HG02852 (cell line): Measurements from ENCODE around the gene FAM118A.
"Not testable (repeated sequence)": the region's sequence is repeated elsewhere in the genome, so short reads cannot be mapped to it uniquely, and the experiment has no call there.

Experiments used
- ATAC-seq: cut with Tn5 transposase; IDR thresholded peaks from one replicate; pipeline ENCODE4 v1.9.1; 2021; ENCODE audit warnings: mild to moderate bottlenecking, moderate library complexity; ENCODE audit not compliant: unreplicated experiment

Gene FAM118A

GRCh38 chr22:45281010-45281409 lies 28.7 kb upstream of the FAM118A start:
- no peak for ATAC-seq

- no peak for ATAC-seq
These were observed 24.9 kb upstream of the FAM118A start, which contains the start of gene UPK3A for GRCh38 chr22:45284705-45285262. UPK3A (plus strand) TSS chr22:45284949; CDS start chr22:45285014, 65 bp downstream.

- no peak for ATAC-seq
These were observed 24.3 kb upstream of the FAM118A start for GRCh38 chr22:45285263-45286058.

GRCh38 chr22:45286854-45287551 lies 22.7 kb upstream of the FAM118A start:
- ATAC-seq, result no peak

GRCh38 chr22:45290410-45290936 lies 19.3 kb upstream of the FAM118A start:
- ATAC-seq, result no peak

GRCh38 chr22:45291061-45291930 lies 18.4 kb upstream of the FAM118A start:
- no peak for ATAC-seq

- ATAC-seq, result no peak
These were observed 17.8 kb upstream of the FAM118A start for GRCh38 chr22:45291931-45292290.

GRCh38 chr22:45292731-45293442 lies 16.8 kb upstream of the FAM118A start:
- ATAC-seq, result no peak

GRCh38 chr22:45294030-45294429 lies 15.7 kb upstream of the FAM118A start:
- ATAC-seq, result no peak

- not testable (repeated sequence) for ATAC-seq
These were observed 14.7 kb upstream of the FAM118A start for GRCh38 chr22:45295004-45295403.

GRCh38 chr22:45295492-45295891 lies 14.2 kb upstream of the FAM118A start:
- no peak for ATAC-seq

- no peak for ATAC-seq
These were observed 13.0 kb upstream of the FAM118A start for GRCh38 chr22:45296628-45297297.

GRCh38 chr22:45298934-45299505 lies 10.7 kb upstream of the FAM118A start:
- no peak for ATAC-seq

GRCh38 chr22:45302751-45303150 lies 7.0 kb upstream of the FAM118A start:
- ATAC-seq, result no peak

GRCh38 chr22:45303181-45303580 lies 6.6 kb upstream of the FAM118A start:
- ATAC-seq, result no peak

- no peak for ATAC-seq
These were observed 4.8 kb upstream of the FAM118A start for GRCh38 chr22:45304971-45305370.

GRCh38 chr22:45305456-45306075 lies 4.2 kb upstream of the FAM118A start:
- ATAC-seq, result no peak

- ATAC-seq, result no peak
These were observed 3.6 kb upstream of the FAM118A start for GRCh38 chr22:45306139-45306538.
